Medulla oblongata (tissue), 1 donor: ENCODE data around the gene GON4L.
"Not testable (repeated sequence)": the region's sequence is repeated elsewhere in the genome, so short reads cannot be mapped to it uniquely, and the experiment has no call there.

Experiments used
- DNase-seq: peaks from one replicate; pipeline ENCODE4 v3.0.0-alpha.2; 2015; ENCODE audit errors: extremely low spot score

Gene GON4L

DNA sequence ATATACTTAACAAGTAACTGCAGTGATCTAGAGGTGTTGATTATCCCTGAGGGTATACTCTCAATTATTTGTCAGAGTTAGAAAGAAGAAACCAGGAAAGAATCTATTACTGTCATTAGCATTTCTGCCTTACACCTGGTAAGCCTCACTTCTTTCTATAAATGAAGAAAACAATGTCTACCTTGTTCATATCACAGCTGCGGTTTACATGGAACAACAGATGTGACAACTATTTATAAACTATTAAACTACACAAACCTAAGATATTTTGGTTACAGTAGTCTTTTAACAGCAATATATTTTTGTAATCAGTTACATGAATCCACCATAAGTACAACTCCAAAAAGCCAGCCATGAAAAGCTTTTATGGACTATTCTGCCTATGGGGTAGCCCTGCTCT lies 40.7 kb downstream of the GON4L start:
- no peak for DNase-seq

DNA sequence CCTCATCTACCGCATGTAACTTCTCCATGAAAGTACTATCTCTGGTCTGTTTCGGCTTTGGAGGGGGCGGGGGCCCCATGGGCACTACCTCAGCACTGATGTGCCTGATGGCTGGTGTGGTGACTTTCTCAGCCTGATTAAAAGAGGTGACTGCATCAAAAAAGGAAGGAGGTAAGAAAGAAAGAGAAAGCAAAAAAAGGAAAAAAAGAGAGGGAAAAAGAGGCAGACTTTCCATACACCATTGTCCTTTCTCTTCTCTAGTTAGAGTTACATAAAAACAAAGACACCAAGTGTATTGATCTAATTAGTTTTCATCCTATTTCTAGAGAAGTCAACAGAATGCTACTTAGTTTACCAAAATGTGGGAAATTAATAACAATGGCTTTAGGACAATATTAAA lies 43.3 kb downstream of the GON4L start:
- no peak for DNase-seq

DNA sequence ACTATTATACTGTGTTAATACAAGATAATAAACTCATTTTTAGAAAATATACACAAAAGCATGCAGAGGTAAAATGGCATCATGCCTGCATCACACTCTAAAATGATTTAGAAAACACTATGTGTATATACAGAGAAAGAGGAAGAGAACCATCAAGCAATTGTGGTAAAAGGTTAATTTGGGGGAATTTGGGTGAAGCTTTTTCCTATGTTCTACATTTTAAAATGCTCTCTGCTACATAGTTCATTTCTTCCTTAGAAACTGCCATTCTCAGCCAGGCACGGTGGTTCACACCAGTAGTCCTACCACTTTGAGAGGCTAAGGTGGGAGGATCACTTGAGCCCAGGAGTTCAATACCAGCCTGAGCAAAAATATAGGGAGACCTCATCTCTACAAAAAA lies 44.1 kb downstream of the GON4L start:
- DNase-seq = no peak

DNA sequence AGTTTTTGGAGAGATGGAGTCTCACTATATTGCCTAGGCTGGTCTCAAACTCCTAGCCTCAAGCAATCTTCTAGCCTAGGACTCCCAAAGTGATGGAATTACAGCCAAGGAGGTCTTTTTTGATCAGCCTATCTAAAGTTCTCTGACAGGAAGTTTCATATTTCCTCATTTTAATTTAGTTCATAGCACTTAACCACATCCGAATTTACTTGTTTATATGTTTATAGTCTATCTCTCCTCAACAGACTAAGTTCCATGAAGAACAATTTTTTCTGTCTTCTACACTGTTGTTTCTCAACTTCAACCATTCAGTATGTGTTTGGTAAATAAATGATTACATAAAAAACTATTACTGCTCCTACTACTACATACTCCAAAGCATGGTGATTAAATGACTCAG lies 47.9 kb downstream of the GON4L start:
- no peak for DNase-seq

DNA sequence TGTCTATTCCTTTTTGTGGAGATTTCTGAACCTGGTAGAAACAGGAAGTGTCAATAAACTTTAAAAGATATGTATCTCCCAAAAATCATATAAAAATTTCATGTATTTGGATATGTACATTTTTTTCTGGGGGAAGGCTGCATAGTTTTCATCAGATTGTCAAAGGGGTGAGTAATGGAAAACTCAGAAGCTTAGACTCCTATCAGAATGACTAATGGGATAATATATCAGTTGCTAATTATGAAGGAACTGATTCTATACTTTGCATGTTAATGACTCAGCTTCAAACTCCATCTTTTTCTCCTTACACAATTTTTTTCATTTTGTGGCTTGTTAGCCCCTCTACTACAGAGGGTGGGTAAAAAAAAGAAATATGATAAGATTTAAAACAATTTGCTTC lies 55.9 kb downstream of the GON4L start:
- no peak for DNase-seq

DNA sequence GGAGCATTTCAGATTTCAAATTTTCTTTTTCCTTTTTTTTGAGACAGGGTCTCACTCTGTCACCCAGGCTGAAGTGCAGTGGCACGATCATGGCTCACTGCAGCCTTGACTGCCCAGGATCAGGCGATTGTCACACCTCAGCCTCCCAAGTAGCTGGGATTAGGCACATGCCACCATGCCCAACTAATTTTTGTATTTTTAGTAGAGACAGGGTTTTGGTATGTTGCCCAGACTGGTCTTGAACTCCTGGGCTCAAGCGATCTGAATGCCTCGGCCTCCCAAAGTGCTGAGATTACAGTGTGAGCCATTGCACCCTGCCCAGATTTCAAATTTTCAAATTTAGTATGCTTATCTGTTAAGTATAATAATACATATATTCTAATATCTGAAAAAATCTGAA lies 61.4 kb downstream of the GON4L start:
- DNase-seq = not testable (repeated sequence)

DNA sequence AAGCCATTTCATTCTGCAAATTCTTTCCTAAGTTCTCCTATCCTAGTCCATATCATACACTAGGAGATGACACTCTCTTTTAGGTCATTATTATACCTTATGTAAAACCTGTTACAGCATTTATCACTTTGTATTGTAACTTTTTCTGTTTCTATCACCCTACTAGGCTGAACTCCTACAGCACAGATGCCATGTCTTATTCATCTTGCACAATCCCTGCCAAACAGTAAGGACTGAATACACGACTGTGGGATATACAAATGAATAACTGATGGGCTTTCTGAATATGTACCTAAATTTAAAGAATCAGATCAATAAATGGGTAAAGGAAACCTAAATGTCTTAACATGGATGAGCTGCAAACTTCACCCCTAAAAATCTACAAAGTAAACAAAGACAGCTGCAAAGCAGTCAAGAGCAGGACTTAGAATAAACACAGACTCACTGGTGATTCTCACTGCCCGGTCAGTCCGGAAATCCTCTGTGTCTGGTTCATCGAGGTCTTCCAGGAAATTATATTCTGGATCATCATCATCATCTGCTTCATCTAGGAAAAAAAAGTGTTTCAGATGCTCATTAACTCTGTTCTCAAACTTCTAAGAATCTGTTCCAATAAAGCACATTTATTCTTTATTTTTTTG lies 62.3 kb downstream of the GON4L start:
- DNase-seq = no peak

DNA sequence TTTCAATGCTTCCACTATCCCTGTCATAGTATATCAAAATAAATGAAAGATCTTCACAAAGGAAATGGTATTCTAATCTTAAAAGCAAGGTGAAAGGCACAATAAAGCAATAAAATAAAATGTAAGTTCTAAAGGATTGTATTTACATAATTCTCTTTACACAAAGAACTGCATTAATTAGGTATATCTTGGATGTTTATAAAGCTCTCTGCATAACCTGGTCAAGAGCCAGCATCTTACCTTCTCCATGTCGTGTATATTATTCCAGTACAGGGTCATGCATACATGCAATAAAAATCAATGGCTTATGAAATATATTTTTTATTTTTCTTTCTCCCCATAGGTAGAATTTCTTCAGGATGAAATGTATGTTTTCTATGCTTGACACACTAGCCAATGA lies 63.8 kb downstream of the GON4L start:
- no peak for DNase-seq

DNA sequence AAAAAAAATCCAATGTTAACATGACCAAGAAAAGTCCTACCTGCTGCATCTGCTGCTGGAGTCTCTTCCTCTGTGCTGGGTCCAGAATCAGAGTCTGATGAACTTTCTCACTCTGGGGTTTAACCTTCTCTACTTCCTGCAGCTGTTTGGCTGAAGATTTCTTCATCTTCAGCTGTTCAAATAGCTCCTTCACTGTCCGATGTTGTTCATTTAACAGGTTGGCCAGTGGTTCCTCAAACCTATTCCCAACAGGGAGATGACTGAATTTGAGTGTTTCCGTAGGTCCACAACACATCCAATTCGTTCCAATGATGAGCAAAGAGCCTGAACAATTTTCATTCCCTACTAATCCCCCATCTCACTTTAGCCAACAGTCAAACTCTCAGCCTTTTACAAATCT lies 79.4 kb downstream of the GON4L start:
- DNase-seq = no peak

DNA sequence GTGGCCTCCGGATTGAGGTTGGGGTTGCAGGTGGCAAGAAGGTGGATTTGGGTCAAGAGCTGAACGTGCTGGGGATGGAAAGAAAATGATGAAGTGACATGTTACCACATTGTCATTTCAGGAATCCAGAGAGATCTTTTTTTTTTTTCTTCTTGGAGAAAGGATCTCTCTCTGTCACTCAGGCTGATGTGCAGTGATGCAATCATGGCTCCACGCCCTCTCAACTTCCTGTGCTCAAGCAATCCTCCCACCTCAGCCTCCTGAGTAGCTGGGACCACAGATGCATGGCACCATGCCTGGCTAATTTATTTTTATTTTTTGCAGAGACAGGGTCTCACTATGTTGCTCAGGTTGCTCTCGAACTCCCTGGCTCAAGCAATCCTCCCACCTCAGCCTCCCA lies 80.6 kb downstream of the GON4L start:
- DNase-seq = no peak

DNA sequence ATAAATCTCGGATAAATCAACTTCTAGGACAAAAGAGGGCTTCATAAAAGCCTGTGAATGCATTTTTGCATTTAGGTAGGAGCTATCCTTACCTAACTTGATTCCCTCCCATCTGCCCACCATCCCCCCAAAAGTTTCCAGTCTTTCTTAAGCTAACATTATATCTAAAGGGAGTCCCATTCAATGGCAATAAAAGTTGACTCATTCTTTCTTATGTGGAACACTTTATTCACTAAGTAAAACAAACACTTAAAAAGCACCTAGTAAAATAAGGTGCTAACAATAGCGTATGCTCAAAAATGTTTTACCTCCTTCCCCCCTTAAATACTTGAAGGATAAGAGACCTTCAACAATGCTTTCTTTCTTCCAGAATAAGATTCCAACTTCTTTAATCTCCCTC lies 83.8 kb downstream of the GON4L start:
- no peak for DNase-seq

DNA sequence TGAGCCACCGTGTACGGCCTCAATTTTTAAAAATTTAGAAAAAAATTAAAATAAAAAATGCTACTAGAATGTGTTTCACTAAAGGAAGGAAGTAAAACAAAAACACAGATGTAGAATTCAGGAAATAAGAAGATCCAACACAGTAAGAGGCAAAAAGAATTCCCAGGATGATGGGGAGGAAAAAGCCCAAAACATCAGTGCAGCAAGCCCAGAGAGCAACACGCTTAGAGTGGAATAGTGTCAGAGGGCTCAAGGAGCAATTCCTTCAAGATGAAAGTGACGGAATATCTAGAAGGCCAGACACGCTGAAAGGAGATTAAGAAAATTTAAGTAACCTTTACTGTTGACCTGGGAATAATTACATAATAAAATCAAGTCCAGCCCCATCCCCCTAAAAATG lies 87.8 kb downstream of the GON4L start:
- no peak for DNase-seq

DNA sequence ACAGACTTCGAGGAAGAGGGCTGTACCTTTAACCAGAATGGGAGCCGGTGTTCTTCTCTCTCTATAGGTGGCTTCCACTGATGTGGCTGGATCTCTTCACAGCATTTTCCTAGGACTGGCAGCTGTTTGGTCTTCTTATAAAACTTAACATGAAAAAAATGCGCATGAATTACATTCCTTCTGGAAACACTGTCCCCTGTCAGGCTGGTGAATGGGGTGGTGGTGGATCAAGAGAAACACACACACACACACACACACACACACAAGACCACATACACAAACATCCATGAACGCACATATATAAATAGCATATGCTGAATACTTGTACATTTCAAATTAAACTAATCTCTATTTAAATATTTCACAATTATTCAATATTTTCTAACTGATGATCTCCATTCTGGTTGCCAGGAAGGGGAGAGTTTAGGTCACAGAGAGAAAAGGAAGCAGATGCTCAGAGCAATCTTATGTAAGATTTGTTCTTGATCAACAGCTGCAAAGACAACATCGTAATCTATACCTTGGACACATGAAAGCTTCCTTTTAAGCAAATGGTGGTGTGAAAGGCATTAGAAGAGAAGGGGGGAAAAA lies 89.5 kb downstream of the GON4L start:
- not testable (repeated sequence) for DNase-seq

DNA sequence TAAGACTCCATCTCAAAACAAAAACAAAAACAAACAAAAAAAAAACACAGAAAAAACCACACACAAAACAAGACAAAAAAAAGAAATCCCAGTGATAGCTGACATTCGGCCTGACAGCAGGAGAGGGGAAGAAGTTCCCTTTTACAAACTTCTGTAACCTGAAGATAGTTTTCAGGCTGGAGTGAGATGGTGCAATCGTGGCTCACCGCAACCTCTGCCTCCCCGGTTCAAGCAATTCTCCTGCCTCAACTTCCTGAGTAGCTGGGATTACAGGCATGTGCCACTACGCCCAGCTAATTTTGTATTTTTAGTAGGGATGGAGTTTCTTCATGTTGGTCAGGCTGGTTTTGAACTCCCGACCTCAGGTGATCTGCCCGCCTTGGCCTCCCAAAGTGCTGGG lies 93.0 kb downstream of the GON4L start:
- DNase-seq = not testable (repeated sequence)

DNA sequence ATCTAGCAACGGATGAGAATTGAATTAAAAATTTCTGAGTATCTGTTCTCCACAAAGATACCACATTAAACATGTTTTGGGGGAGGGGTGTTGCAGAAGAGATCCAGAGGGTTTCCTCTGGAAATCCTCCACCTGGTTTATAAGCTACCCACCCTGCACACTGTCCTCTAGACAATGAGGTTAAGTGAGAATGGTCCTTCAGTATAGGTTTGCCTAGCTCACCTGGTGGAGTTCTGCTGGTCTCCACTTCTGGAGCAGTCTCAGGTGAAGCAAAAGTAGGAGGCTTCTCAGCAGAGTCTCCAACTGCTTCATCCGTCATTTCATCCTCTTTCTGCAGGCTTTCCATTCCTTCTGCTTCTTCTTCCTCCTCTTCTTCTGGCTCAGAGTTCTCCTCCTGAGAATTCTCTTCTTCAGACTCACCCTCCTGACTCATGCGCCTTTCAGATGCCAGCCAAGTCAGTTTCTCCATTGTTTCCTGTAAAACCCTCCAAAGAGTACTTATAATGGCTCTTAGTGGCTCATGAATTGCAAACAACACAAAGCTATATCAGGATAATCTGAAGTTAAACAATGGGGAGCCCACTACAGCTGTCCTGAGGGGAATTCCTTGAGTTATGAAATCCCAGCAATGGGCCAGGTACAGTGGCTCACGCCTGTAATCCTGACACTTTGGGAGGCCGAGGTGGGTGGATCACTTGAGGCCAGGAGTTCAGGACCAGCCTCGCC lies 93.8 kb downstream of the GON4L start:
- DNase-seq = peak; percentile 71

DNA sequence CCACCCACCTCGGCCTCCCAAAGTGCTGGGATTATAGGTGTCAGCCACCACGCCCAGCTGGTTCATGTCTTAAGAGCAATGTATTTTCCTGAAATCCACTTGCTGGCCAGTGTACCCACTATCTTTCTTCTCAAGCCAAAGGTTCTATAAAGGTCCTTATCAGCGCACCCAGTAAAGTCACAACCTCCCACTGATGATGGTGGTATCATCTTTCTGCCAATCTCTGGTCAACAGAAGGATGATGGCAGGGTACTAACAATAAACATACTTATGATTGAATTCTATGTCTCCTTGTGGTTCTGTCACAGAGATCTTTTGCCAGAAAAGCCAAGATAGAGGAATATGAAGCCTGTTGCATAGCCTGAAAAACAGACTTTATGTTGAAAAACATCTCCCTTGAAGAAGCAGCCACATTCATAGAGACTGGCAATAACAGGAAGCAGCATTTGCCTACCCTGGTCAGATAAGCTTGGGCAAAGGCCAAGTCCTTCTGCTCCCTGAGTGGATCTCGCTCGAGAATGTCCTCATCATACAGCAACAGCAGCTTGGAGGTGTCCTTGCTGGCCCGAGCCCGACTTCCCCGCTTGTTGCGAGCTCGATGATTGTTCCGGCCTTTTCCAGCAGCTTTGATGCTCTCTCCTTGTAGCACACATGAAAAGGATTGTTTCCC lies 95.1 kb downstream of the GON4L start:
- no peak for DNase-seq

DNA sequence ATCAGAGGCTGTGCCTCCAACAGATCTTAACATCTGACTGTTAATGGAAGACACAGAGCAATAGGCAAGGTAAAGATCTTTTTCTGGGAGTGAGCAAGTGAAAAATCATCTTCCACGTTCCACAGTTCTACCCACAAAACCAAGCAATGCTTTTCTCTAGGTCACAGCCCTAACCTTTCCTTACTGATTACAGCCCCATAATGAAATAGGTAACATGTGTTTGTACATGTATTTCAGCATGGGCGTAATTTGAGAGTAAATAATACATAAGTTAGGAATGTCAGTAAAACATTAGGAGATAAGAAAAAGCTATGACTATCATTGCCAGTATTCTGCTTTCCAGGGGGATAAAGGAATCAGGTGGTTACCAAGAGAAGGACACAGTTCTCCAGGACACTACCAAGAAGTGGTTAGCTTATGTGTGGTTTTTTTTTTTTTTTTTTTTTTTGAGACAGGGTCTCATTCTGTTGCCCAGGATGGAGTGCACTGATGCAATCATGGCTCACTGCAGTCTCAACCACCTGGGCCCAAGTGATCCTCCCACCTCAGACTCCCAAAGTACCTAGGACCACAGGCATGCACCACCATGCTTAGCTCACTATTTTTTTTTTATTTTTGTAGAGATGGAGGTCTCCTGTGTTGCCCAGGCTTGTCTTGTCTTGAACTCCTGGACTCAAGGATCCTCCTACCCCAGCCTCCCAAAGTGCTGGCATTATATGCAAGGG lies 96.1 kb downstream of the GON4L start:
- DNase-seq = no peak

DNA sequence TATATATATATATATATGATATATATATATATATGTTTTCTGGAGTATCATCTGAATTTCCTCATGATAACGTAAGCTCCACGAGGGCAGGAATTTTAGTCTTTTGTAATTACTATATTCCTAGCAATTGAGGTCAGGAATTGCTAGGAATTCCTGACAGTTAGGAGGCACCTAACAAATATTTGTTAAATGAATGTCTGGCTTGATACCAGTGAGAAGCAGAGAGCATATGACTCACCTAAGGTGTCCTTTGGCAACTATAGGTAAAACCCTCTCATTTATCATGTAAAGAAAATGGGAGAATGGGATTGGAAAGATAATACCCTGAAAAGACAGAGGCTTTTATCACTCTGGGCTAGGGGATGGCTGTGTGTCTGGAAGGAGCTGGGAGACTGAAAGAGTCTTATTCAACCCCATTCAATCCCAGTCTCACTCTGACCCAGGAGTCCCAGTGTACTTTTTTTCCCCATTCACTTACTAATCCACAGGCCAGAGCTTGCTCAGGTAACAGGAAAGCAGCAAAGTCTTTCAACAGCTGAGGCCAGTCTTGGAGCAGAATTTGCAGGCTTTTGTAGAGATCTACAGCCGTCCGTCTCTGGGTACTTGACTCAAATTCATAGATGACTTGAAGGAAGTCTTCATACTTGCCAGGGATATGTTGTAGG lies 96.9 kb downstream of the GON4L start:
- no peak for DNase-seq

DNA sequence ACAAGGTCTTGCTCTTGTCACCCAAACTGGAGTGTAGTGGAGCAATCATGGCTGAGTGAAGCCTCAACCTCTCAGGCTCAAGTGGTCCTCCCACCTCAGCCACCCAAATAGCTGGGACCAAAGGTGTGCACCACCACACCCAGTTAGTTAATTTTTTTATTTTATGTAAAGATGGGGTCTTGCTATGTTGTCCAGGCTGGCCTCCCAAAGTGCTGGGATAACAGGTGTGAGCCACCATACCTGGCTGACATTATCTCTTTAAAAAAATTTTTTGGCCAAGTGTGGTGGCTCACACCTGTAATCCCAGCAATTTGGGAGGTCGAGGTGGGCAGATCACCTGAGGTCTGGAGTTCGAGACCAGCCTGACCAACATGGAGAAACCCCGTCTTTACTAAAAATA lies 98.0 kb downstream of the GON4L start:
- not testable (repeated sequence) for DNase-seq

DNA sequence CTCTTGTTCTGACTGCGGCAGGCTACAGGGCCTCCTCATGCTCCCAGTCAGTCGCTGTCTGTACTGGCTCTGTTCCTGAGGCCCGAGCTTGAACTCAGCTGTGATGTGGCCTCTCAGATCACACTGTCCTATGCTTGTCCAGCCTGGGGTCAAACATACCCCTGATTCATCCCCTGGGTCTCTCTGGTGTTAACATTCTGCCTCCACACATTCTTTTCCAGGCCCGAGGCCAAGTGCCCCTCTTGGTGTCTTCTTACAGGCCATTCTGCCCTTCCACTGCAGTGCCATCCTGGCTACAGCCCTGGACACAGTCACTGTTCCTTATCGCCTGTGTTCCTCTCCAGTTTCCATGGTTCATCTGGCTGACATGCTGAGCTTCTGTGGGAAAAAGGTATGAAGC lies 108.9 kb downstream of the GON4L start:
- not testable (repeated sequence) for DNase-seq

DNA sequence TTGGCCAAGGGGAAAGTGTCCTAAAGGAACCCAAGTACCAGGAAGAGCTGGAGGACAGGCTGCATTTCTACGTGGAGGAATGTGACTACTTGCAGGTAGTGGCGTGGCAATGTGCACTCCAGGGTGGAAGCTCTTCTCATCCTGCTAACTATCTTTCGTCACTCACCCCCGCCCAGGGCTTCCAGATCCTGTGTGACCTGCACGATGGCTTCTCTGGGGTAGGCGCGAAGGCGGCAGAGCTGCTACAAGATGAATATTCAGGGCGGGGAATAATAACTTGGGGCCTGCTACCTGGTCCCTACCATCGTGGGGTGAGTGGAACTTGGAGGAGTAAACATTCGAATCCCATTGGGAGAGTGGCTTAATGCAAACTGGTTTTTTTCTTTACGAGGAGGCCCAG lies 109.4 kb downstream of the GON4L start:
- not testable (repeated sequence) for DNase-seq
